Tibial nerve (tissue), 4 donors: ENCODE data around the gene LMNB1. TPM values are rescaled to one million over a fixed set of nuclear protein-coding genes. Genes with fewer than 3 reads are reported as not detected.

ENCODE experiments used
- DNase-seq, 2 donors: peaks; one replicate each; pipeline ENCODE4 v3.0.0-alpha.2; 2019; ENCODE audit warnings: low spot score in 2 of 2
- H3K27ac ChIP-seq, 4 donors: fragments of 200-600 bp; sonication (generic) in 3 of 4; one replicate each; pipeline ENCODE4 v1.5.1; 2017 to 2019; ENCODE audit warnings: mild to moderate bottlenecking in 1 of 4
- H3K27me3 ChIP-seq, 2 donors: fragments of 200-600 bp; sonication (generic) in 1 of 2; one replicate each; pipeline versions ENCODE4 v1.5.1 to v1.6.0; 2017 to 2019
- H3K36me3 ChIP-seq, 3 donors: fragments of 200-600 bp; sonication (generic); one replicate each; pipeline ENCODE4 v1.5.1; 2018 to 2019
- H3K4me1 ChIP-seq, 4 donors: fragments of 200-600 bp; sonication (generic) in 3 of 4; one replicate each; pipeline ENCODE4 v1.5.1; 2017 to 2019
- H3K4me3 ChIP-seq, 4 donors: fragments of 200-600 bp; sonication (generic) in 3 of 4; one replicate each; pipeline ENCODE4 v1.5.1; 2017 to 2019; ENCODE audit warnings: mild to moderate bottlenecking in 1 of 4, moderate library complexity in 1 of 4
- H3K9me3 ChIP-seq, 4 donors: fragments of 200-600 bp; sonication (generic) in 3 of 4; one replicate each; pipeline ENCODE4 v1.5.1; 2017 to 2019
- CTCF ChIP-seq, 5 experiments: fragments of 200-600 bp in 3 of 5; fragments of 450-650 bp in 2 of 5; sonication (generic) in 3 of 5; IDR thresholded peaks; one replicate each; pipeline ENCODE4 v1.5.1; 2016 to 2019; ENCODE audit warnings: antibody characterized with exemption in 5 of 5, mild to moderate bottlenecking in 3 of 5, moderate library complexity in 2 of 5
- EP300 ChIP-seq, 2 donors: sonication (generic); formaldehyde crosslinking; IDR thresholded peaks; one replicate each; pipeline ENCODE4 v1.6.1; 2017; ENCODE audit warnings: antibody characterized with exemption in 2 of 2, mild to moderate bottlenecking in 1 of 2
- POLR2A ChIP-seq, 2 donors: fragments of 450-650 bp; IDR thresholded peaks; one replicate each; pipeline ENCODE4 v1.6.1; 2017; ENCODE audit warnings: antibody characterized with exemption in 2 of 2, mild to moderate bottlenecking in 2 of 2, moderate library complexity in 2 of 2
- WGBS, 2 donors: methylation state at CpG; one replicate each; pipeline ENCODE4 v1.1.5; 2018; 5-methylcytosine and 5-hydroxymethylcytosine counted together
- total RNA-seq, 4 donors: library from RNA; depleted of rRNA; stranded (reverse); fragments of >200 nt; gene quantifications; one replicate each; pipeline ENCODE4 v1.1.0, GENCODE V29; 2016

The LMNB1 gene
- total RNA-seq, 4 donors from 2014 or later, result 5.2 to 18.9 (median 12.0) TPM

GRCh38 chr5:126854526-126855110 is 77.7 kb downstream of the LMNB1 start:
- 97 to 98% methylated on average over 23 to 33 of the region's 35 CpGs for WGBS, 2 donors
- Histone ChIP-seq H3K4me3 (no peak overlapping the region), H3K36me3 (no peaks in the 10 kb centered on the region), H3K27me3 (no peaks in the 10 kb centered on the region), H3K9me3 (no peaks in the 10 kb centered on the region), H3K4me1 (peaks cover 0 to 16% (median 4%) of the 10 kb centered on the region in 4 donors), H3K27ac (no peak overlapping the region)
- DNase-seq, result no peak
- no peak for TF ChIP-seq EP300 (IDR thresholded peaks at IDR 0.05)
- TF ChIP-seq CTCF (IDR thresholded peaks at IDR 0.05), result no peak
- TF ChIP-seq POLR2A (IDR thresholded peaks at IDR 0.05), result no peak

GRCh38 chr5:126855266-126855665 is 78.3 kb downstream of the LMNB1 start:
- DNase-seq, result no peak
- 42 to 55% methylated on average over 8 of the region's 8 CpGs for WGBS, 2 donors

GRCh38 chr5:126857472-126858410 is 80.8 kb downstream of the LMNB1 start:
- H3K9me3 ChIP-seq, result no peaks in the 10 kb centered on the region
- 61 to 73% methylated on average over 13 of the region's 13 CpGs for WGBS, 2 donors
- H3K27me3 ChIP-seq, result no peaks in the 10 kb centered on the region
- TF ChIP-seq POLR2A (IDR thresholded peaks at IDR 0.05) (no peak), CTCF (IDR thresholded peaks at IDR 0.05) (no peak), EP300 (IDR thresholded peaks at IDR 0.05) (no peak)
- DNase-seq, result no peak
- H3K27ac ChIP-seq, result no peak overlapping the region
- no peaks in the 10 kb centered on the region for H3K36me3 ChIP-seq
- peaks cover 0 to 10% (median 0%) of the 10 kb centered on the region in 4 donors for H3K4me1 ChIP-seq
- H3K4me3 ChIP-seq, result no peak overlapping the region

More at GRCh38 chr5:126855266-126855665, 78.3 kb downstream of the LMNB1 start:
- peaks cover 0 to 14% (median 4%) of the 10 kb centered on the region in 4 donors for H3K4me1 ChIP-seq
- no peak overlapping the region for H3K4me3 ChIP-seq
- no peak overlapping the region for H3K27ac ChIP-seq
- H3K36me3 ChIP-seq, result no peaks in the 10 kb centered on the region
- H3K27me3 ChIP-seq, result no peaks in the 10 kb centered on the region
- no peak for TF ChIP-seq CTCF (IDR thresholded peaks at IDR 0.05)
- no peak for TF ChIP-seq POLR2A (IDR thresholded peaks at IDR 0.05)
- no peak for TF ChIP-seq EP300 (IDR thresholded peaks at IDR 0.05)
- H3K9me3 ChIP-seq, result no peaks in the 10 kb centered on the region

- no peak for TF ChIP-seq EP300 (IDR thresholded peaks at IDR 0.05)
- no peak for TF ChIP-seq CTCF (IDR thresholded peaks at IDR 0.05)
- TF ChIP-seq POLR2A (IDR thresholded peaks at IDR 0.05), result no peak
- peaks cover 0 to 7% (median 0%) of the 10 kb centered on the region in 4 donors for H3K4me1 ChIP-seq
- 90% methylated on average over 11 of the region's 11 CpGs for WGBS, 2 donors
- DNase-seq, result no peak
- no peak overlapping the region for H3K27ac ChIP-seq
- no peak overlapping the region for H3K4me3 ChIP-seq
- no peaks in the 10 kb centered on the region for H3K9me3 ChIP-seq
- no peaks in the 10 kb centered on the region for H3K27me3 ChIP-seq
- no peaks in the 10 kb centered on the region for H3K36me3 ChIP-seq
Measured at GRCh38 chr5:126858441-126858840, 81.5 kb downstream of the LMNB1 start.

- Histone ChIP-seq H3K27me3 (no peaks in the 10 kb centered on the region), H3K4me1 (no peaks in the 10 kb centered on the region), H3K9me3 (no peaks in the 10 kb centered on the region), H3K27ac (no peak overlapping the region), H3K36me3 (no peaks in the 10 kb centered on the region), H3K4me3 (no peak overlapping the region)
- no peak for DNase-seq
- 94% methylated on average over 4 of the region's 4 CpGs for WGBS, 2 donors
- no peak for TF ChIP-seq CTCF (IDR thresholded peaks at IDR 0.05)
- no peak for TF ChIP-seq POLR2A (IDR thresholded peaks at IDR 0.05)
- TF ChIP-seq EP300 (IDR thresholded peaks at IDR 0.05), result no peak
Measured at GRCh38 chr5:126863402-126863801, 86.5 kb downstream of the LMNB1 start.
